ENCODE measurements around the gene PROC. TPM values are rescaled to one million over a fixed set of nuclear protein-coding genes. Genes with fewer than 3 reads are reported as not detected.

PROC gene
- total RNA-seq, 1 donor from 2014 or later: not detected

DNA sequence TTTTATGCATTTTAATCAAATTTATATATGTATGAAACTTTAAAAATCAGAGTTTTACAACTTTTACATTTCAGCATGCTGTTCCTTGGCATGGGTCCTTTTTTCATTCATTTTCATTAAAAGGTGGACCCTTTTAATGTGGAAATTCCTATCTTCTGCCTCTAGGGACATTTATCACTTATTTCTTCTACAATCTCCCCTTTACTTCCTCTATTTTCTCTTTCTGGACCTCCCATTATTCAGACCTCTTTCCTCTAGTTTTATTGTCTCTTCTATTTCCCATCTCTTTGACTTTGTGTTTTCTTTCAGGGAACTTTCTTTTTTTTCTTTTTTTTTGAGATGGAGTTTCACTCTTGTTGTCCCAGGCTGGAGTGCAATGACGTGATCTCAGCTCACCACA is 5.7 kb downstream of the PROC start:
- intact Hi-C loops (cut with micrococcal nuclease): no loop called here
- ATAC-seq (no peak), DNase-seq (no peak)

DNA sequence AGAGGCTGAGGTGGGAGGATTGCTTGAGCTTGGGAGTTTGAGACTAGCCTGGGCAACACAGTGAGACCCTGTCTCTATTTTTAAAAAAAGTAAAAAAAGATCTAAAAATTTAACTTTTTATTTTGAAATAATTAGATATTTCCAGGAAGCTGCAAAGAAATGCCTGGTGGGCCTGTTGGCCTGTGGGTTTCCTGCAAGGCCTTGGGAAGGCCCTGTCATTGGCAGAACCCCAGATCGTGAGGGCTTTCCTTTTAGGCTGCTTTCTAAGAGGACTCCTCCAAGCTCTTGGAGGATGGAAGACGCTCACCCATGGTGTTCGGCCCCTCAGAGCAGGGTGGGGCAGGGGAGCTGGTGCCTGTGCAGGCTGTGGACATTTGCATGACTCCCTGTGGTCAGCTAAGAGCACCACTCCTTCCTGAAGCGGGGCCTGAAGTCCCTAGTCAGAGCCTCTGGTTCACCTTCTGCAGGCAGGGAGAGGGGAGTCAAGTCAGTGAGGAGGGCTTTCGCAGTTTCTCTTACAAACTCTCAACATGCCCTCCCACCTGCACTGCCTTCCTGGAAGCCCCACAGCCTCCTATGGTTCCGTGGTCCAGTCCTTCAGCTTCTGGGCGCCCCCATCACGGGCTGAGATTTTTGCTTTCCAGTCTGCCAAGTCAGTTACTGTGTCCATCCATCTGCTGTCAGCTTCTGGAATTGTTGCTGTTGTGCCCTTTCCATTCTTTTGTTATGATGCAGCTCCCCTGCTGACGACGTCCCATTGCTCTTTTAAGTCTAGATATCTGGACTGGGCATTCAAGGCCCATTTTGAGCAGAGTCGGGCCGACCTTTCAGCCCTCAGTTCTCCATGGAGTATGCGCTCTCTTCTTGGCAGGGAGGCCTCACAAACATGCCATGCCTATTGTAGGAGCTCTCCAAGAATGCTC is 6.6 kb downstream of the PROC start:
- intact Hi-C loops (cut with micrococcal nuclease): no loop called here
- DNase-seq: no peak
- ATAC-seq: no peak

GRCh38 chr2:127425540-127426490 is 7.6 kb downstream of the PROC start:
- DNase-seq (no peak), ATAC-seq (no peak)
- intact Hi-C loops (cut with micrococcal nuclease): no loop called here

- ATAC-seq (no peak), DNase-seq (no peak)
- intact Hi-C loops (cut with micrococcal nuclease): no loop called here
These were observed 8.5 kb downstream of the PROC start for GRCh38 chr2:127426501-127427354.

DNA sequence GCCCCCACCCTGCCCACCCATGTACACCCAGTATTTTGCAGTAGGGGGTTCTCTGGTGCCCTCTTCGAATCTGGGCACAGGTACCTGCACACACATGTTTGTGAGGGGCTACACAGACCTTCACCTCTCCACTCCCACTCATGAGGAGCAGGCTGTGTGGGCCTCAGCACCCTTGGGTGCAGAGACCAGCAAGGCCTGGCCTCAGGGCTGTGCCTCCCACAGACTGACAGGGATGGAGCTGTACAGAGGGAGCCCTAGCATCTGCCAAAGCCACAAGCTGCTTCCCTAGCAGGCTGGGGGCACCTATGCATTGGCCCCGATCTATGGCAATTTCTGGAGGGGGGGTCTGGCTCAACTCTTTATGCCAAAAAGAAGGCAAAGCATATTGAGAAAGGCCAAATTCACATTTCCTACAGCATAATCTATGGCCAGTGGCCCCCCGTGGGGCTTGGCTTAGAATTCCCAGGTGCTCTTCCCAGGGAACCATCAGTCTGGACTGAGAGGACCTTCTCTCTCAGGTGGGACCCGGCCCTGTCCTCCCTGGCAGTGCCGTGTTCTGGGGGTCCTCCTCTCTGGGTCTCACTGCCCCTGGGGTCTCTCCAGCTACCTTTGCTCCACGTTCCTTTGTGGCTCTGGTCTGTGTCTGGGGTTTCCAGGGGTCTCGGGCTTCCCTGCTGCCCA is 9.3 kb downstream of the PROC start:
- DNase-seq (no peak), ATAC-seq (no peak)
- intact Hi-C loops (cut with micrococcal nuclease): no loop called here

- intact Hi-C loops (cut with micrococcal nuclease): no loop called here
- no peak for ATAC-seq
- no peak for DNase-seq
These were observed 10.0 kb downstream of the PROC start for GRCh38 chr2:127428057-127428814.

DNA sequence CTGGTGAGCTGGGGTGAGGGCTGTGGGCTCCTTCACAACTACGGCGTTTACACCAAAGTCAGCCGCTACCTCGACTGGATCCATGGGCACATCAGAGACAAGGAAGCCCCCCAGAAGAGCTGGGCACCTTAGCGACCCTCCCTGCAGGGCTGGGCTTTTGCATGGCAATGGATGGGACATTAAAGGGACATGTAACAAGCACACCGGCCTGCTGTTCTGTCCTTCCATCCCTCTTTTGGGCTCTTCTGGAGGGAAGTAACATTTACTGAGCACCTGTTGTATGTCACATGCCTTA is 10.5 kb downstream of the PROC start:
- ATAC-seq: no peak
- DNase-seq: no peak
- intact Hi-C loops (cut with micrococcal nuclease): no loop called here

DNA sequence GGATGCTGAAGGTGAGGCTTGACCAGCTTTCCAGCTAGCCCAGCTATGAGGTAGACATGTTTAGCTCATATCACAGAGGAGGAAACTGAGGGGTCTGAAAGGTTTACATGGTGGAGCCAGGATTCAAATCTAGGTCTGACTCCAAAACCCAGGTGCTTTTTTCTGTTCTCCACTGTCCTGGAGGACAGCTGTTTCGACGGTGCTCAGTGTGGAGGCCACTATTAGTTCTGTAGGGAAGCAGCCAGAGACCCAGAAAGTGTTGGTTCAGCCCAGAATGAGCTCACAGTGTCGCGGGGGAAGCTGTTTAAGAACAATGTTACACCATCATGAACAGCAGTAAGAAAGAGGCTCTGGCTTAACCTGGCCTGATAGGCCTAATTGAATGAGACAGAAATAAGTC is 11.1 kb downstream of the PROC start:
- no peak for DNase-seq
- intact Hi-C loops (cut with micrococcal nuclease): no loop called here
- ATAC-seq: no peak

DNA sequence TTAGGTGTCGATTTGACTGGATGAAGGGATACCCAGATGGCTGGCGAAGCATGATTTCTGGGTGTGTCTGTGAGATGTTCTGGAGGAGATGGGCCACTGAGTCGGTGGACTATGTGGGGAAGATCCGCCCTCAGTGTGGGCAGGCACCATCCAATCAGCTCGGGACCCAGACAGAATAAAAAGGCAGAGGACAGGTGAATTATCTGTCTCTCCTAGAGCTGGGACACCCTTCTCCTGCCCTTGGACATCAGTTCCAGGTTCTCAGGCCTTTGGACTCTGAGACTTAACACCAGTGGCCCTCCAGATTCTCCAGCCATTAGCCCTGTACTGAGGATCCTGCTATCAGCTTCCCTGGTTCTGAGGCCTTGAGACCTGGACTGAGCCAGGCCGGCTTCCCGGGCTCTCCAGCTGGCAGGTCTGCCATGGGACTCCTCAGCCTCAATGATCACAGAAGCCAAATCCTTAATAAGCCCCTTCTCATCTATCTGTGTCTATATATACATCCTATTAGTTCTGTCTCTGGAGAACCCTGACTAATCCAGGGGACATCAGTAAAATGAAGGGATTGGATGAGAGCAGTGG is 11.7 kb downstream of the PROC start:
- ATAC-seq (no peak), DNase-seq (no peak)
- intact Hi-C loops (cut with micrococcal nuclease): no loop called here

DNA sequence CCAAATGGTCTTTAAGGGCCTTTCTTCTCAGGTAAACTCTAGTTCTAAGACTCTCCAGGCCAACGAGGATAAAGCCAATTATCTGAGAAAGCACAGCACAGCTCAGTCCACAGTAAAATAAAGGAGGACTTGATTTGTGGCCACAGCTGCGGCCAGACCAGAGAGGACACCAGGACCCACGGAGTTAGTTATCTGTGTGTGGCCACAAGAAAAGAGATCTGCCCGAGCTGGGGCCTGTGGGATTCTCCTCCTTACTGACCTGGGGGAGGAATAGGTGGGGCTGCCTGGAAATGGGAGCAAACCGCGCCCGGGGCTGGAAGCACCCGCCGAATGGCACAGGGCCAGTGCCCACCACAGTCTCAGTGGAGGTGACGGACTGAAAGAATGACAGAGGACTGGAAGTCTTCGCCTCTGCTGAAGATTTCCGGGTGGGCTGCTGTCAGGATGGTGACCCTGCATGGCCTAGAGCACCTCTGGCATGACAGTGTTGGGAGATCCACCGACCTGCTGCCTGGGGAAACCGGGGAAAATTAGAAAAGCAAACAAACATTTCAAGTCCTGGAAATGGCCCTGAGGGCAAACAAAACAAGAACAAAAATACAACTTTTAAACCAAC is 13.3 kb downstream of the PROC start:
- intact Hi-C loops (cut with micrococcal nuclease): no loop called here
- DNase-seq (no peak), ATAC-seq (no peak)

DNA sequence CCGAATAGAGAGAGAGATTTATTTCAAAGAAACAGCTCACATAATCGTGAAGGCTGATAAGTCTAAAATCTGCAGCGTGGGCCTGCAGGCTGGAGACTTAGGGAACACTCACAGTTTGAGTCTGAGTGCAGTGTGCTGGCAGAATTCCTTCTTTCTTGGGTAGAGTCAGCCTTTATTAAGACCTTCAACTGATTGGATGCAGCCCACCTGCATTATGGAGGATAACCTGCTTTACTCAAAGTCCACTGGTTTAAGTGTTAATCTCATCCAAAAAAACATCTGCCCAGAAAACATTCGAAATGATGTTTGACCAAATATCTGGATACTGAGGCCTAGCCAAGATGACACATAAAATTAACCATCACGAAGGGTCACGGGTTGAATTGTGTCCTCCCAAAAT is 16.3 kb downstream of the PROC start:
- ATAC-seq (no peak), DNase-seq (no peak)
- intact Hi-C loops (cut with micrococcal nuclease): no loop called here

- DNase-seq (no peak), ATAC-seq (no peak)
- intact Hi-C loops (cut with micrococcal nuclease): no loop called here
These were observed 18.8 kb downstream of the PROC start for GRCh38 chr2:127437056-127437455.

GRCh38 chr2:127437781-127438726 is 19.8 kb downstream of the PROC start:
- no peak for ATAC-seq
- intact Hi-C loops (cut with micrococcal nuclease): no loop called here
- no peak for DNase-seq

GRCh38 chr2:127439343-127439742 is 21.1 kb downstream of the PROC start:
- no peak for DNase-seq
- no peak for ATAC-seq
- intact Hi-C loops (cut with micrococcal nuclease): no loop called here

DNA sequence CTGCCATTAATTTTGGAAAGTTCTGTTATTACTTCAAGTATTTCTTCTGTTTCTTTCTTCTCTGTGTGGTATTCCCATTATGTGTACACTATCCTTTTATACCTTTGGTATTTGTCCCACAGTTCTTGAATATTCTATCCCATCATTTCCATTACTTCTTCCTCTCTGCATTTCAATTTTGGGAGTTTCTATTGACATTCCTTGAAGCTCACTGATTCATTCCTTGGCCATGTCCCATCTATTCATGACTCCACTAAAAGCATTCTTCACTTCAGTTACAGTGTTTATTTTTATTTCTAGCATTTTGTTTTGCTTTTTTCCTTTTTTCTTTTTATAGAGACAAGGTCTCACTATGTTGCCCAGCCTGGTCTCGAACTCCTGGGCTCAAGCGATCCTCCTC is 30.3 kb downstream of the PROC start:
- no peak for ATAC-seq
- intact Hi-C loops (cut with micrococcal nuclease): no loop called here
- no peak for DNase-seq

- intact Hi-C loops (cut with micrococcal nuclease): no loop called here
- ATAC-seq: no peak
- DNase-seq: no peak
These were observed 31.2 kb downstream of the PROC start for GRCh38 chr2:127449414-127449813.

Measured in left ventricle myocardium superior (tissue), 1 donor.